ENCODE measurements around the gene PGLYRP3.

Gene PGLYRP3

DNA sequence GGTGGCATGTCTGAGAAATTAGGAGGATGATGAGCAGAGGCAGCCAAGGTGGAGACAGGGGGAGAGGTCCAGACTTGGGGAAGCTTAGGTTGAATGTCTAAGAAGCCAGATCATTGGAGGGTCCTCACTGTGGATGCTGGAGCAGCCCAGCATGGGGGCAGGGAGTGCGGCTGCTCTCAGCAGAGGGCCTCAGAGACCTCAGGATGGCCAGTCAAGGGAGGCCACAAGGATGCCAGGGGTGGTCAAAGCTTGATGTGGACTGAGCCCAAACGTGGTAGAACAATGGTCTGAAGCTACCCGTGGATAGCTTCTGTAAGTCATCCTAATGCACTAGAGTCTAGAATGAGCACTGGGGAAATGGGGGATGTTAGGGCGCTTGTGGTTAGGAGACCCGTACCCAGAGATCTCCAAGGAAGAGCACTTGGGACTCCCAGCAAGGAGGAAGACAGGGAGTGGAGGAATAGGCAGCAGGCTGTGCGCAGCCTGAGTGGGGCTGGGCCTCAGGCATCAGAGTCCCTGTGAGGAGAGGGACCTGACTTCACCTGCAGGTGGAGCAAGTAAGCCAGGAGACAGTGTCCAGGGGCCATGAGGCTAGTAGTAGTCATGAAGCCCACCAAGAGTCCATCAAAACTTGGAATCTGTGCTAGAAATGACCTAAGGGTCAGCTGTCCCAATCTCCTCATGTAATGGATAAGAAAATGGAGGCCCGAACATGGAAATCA lies 40.6 kb upstream of the PGLYRP3 start:
- Histone ChIP-seq H3K9me2 (replicated peaks; ENCODE audit: control insufficient read depth, low read length) (no peaks in the 10 kb centered on the region), H3K4me3 (ENCODE audit: low read length) (no peak overlapping the region), H3K79me2 (ENCODE audit: control insufficient read depth, low read length) (no peaks in the 10 kb centered on the region), H3K36me3 (ENCODE audit: control insufficient read depth, low read length) (no peaks in the 10 kb centered on the region), H4K20me1 (ENCODE audit: control insufficient read depth, insufficient read depth, low read depth, low read length) (no peaks in the 10 kb centered on the region), H3K4me1 (ENCODE audit: control insufficient read depth, low read length) (no peaks in the 10 kb centered on the region), H3K9me3 (ENCODE audit: control insufficient read depth, insufficient read depth, low read length) (no peaks in the 10 kb centered on the region), H3F3A (ENCODE audit: control insufficient read depth, insufficient read depth) (no peaks in the 10 kb centered on the region), H3K4me2 (ENCODE audit: low read length) (no peak overlapping the region), H3K27me3 (ENCODE audit: control insufficient read depth, low read length) (peaks cover 11% of the 10 kb centered on the region), H3K27ac (ENCODE audit: low read depth, low read length) (no peak overlapping the region)
- TF ChIP-seq, protein P1, sequence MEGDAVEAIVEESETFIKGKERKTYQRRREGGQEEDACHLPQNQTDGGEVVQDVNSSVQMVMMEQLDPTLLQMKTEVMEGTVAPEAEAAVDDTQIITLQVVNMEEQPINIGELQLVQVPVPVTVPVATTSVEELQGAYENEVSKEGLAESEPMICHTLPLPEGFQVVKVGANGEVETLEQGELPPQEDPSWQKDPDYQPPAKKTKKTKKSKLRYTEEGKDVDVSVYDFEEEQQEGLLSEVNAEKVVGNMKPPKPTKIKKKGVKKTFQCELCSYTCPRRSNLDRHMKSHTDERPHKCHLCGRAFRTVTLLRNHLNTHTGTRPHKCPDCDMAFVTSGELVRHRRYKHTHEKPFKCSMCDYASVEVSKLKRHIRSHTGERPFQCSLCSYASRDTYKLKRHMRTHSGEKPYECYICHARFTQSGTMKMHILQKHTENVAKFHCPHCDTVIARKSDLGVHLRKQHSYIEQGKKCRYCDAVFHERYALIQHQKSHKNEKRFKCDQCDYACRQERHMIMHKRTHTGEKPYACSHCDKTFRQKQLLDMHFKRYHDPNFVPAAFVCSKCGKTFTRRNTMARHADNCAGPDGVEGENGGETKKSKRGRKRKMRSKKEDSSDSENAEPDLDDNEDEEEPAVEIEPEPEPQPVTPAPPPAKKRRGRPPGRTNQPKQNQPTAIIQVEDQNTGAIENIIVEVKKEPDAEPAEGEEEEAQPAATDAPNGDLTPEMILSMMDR (IDR thresholded peaks at IDR 0.05; ENCODE audit: low read depth, low read length, poor library complexity, severe bottlenecking), result peak; percentile 46
- no peak for TF ChIP-seq EZH2phosphoT487 (IDR thresholded peaks at IDR 0.05; ENCODE audit: borderline replicate concordance, low read length)

DNA sequence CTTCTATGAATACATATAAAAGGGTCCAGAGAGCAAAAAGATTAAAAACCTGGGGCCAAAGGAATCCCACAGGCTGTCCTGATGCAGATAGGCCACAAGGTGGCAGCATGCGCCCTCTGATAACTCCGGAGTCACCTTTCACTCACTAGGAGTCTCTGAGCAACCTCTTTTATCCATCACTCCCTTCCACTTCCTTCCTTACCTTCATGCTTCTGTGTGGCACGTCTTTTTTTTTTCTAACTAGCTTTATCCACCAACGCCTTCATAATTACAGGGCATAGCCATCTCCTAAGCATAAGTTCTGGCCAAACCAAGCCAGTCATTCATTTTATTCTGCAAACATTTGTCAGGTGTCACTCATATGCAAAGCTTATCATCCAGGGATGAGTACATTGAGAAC lies 39.8 kb upstream of the PGLYRP3 start:
- no peak for TF ChIP-seq EZH2phosphoT487 (IDR thresholded peaks at IDR 0.05; ENCODE audit: borderline replicate concordance, low read length)
- TF ChIP-seq, protein P1 (IDR thresholded peaks at IDR 0.05; ENCODE audit: low read depth, low read length, poor library complexity, severe bottlenecking), result peak; percentile 75
- Histone ChIP-seq H3F3A (ENCODE audit: control insufficient read depth, insufficient read depth) (no peaks in the 10 kb centered on the region), H3K4me1 (ENCODE audit: control insufficient read depth, low read length) (no peaks in the 10 kb centered on the region), H3K27ac (ENCODE audit: low read depth, low read length) (no peak overlapping the region), H3K79me2 (ENCODE audit: control insufficient read depth, low read length) (no peaks in the 10 kb centered on the region), H3K36me3 (ENCODE audit: control insufficient read depth, low read length) (no peaks in the 10 kb centered on the region), H3K4me2 (ENCODE audit: low read length) (no peak overlapping the region), H3K27me3 (ENCODE audit: control insufficient read depth, low read length) (peaks cover 11% of the 10 kb centered on the region), H3K9me3 (ENCODE audit: control insufficient read depth, insufficient read depth, low read length) (no peaks in the 10 kb centered on the region), H3K9me2 (replicated peaks; ENCODE audit: control insufficient read depth, low read length) (no peaks in the 10 kb centered on the region), H3K4me3 (ENCODE audit: low read length) (no peak overlapping the region), H4K20me1 (ENCODE audit: control insufficient read depth, insufficient read depth, low read depth, low read length) (no peaks in the 10 kb centered on the region)

DNA sequence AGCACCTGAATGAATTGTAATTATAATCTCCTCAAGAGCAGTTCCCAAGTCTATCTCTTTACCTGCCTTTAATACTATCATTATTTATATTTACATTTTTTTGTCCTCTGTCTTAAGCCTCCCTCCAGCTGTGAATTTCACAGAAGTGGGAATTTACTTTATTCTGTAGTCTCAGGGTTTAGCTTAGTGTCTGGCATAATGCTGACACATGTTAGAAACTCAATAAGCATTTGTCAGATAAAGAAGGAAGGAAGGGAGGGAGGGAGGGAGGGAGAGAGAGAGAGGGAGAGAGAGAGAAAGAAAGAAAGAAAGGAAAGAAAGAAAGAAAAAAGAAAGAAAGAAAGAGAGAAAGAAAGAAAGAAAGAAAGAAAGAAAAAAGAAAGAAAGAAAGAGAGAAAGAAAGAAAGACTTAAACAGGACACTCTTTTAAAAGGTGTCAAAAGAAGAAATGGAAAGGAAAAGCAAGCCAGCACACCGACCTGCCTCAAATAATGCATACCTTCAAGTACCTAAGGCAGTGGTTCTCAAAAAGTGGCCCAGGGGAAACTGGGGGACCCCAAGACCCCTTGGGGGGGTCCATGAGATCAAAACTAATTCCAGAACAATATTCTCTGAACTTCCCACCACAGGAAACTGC lies 37.7 kb upstream of the PGLYRP3 start:
- H3F3A ChIP-seq (ENCODE audit: control insufficient read depth, insufficient read depth), result no peaks in the 10 kb centered on the region

More for the DNA sequence above, 37.7 kb upstream of the PGLYRP3 start:
- Histone ChIP-seq H3K79me2 (ENCODE audit: control insufficient read depth, low read length) (no peaks in the 10 kb centered on the region), H3K9me2 (replicated peaks; ENCODE audit: control insufficient read depth, low read length) (no peaks in the 10 kb centered on the region), H4K20me1 (ENCODE audit: control insufficient read depth, insufficient read depth, low read depth, low read length) (no peaks in the 10 kb centered on the region), H3K9me3 (ENCODE audit: control insufficient read depth, insufficient read depth, low read length) (no peaks in the 10 kb centered on the region), H3K4me1 (ENCODE audit: control insufficient read depth, low read length) (no peaks in the 10 kb centered on the region), H3K27ac (ENCODE audit: low read depth, low read length) (no peak overlapping the region), H3K4me3 (ENCODE audit: low read length) (no peak overlapping the region), H3K27me3 (ENCODE audit: control insufficient read depth, low read length) (peaks cover 18% of the 10 kb centered on the region), H3K36me3 (ENCODE audit: control insufficient read depth, low read length) (no peaks in the 10 kb centered on the region), H3K4me2 (ENCODE audit: low read length) (no peak overlapping the region)
- TF ChIP-seq, protein P1 (IDR thresholded peaks at IDR 0.05; ENCODE audit: low read depth, low read length, poor library complexity, severe bottlenecking), result no peak
- TF ChIP-seq EZH2phosphoT487 (IDR thresholded peaks at IDR 0.05; ENCODE audit: borderline replicate concordance, low read length), result no peak

All from DOHH2 (cell line).